Thyroid gland (tissue), 4 donors: Measurements from ENCODE around the gene ICAM5. TPM values are rescaled to one million over a fixed set of nuclear protein-coding genes. Genes with fewer than 3 reads are reported as not detected.
A peak's percentile ranks its signal among the peaks of the same experiment; 100 is the strongest.

Experiments
- DNase-seq, 2 donors: peaks; one replicate each; pipeline ENCODE4 v3.0.0-alpha.2; 2019
- H3K27ac ChIP-seq, 3 donors: fragments of 200-600 bp; sonication (generic); 1 replicate in 2 of 3; 2 replicates in 1 of 3; pipeline ENCODE4 v1.5.1; 2016 to 2019; ENCODE audit warnings: mild to moderate bottlenecking in 1 of 3, moderate library complexity in 1 of 3
- H3K27me3 ChIP-seq: fragments of 200-600 bp; sonication (generic); one replicate; pipeline ENCODE4 v1.5.1; 2019
- H3K36me3 ChIP-seq, 2 donors: fragments of 200-600 bp; sonication (generic); one replicate each; pipeline ENCODE4 v1.5.1; 2016 to 2019
- H3K4me1 ChIP-seq, 2 donors: fragments of 200-600 bp; sonication (generic); one replicate each; pipeline ENCODE4 v1.5.1; 2017 to 2019
- H3K4me3 ChIP-seq, 3 donors: fragments of 200-600 bp; sonication (generic); replicated peaks in 1 of 3; 1 replicate in 2 of 3; 2 replicates in 1 of 3; pipeline ENCODE4 v1.5.1; 2016; ENCODE audit warnings: mild to moderate bottlenecking in 1 of 3
- H3K9me3 ChIP-seq: fragments of 200-600 bp; sonication (generic); one replicate; pipeline ENCODE4 v1.5.1; 2017
- CTCF ChIP-seq, 6 experiments: fragments of 200-600 bp in 3 of 6; fragments of 450-650 bp in 3 of 6; sonication (generic) in 3 of 6; IDR thresholded peaks; one replicate each; pipeline ENCODE4 v1.5.1; 2016 to 2019; ENCODE audit warnings: antibody characterized with exemption in 6 of 6, mild to moderate bottlenecking in 2 of 6, inconsistent platforms in 1 of 6, moderate library complexity in 1 of 6
- POLR2A ChIP-seq, 2 donors: fragments of 450-650 bp; IDR thresholded peaks; one replicate each; pipeline ENCODE4 v1.6.1; 2017; ENCODE audit warnings: antibody characterized with exemption in 2 of 2, mild to moderate bottlenecking in 2 of 2, moderate library complexity in 1 of 2
- WGBS, 2 donors: methylation state at CpG; one replicate each; pipeline ENCODE4 v1.1.5; 2017; 5-methylcytosine and 5-hydroxymethylcytosine counted together
- intact Hi-C: fragments of 100-400 bp; cut with DNase I; formaldehyde crosslinking; loops from one replicate; pipeline ENCODE4 v1.15.1; 2023
- total RNA-seq, 4 donors: library from RNA; depleted of rRNA; stranded (reverse); fragments of >200 nt; gene quantifications; one replicate each; pipeline ENCODE4 v1.2.3, GENCODE V29; 2016

The ICAM5 gene
- total RNA-seq, 4 donors from 2014 or later: 1.0 to 1.6 TPM; not detected in 2

GRCh38 chr19:10251792-10252694 lies 37.7 kb upstream of the ICAM5 start, which contains the start of gene MRPL4:
MRPL4 (plus strand) TSS chr19:10252214; CDS start chr19:10252254, 40 bp downstream.
- intact Hi-C loops: loop anchor here (10.0 kb wide), 2 partner anchors 137 to 317 kb away; partner anchors contain the start of genes EIF3G, OLFM2 and P2RY11
- WGBS, 2 donors: 0 to 1% methylated on average over 19 to 51 of the region's 77 CpGs
- peak within 1 kb of the TSS; percentile 45 to 65 (median 52) for H3K27ac ChIP-seq

GRCh38 chr19:10252707-10253106 lies 37.0 kb upstream of the ICAM5 start:
- TF ChIP-seq CTCF (IDR thresholded peaks at IDR 0.05): no peak
- TF ChIP-seq POLR2A (IDR thresholded peaks at IDR 0.05): no peak
- no peaks in the 10 kb centered on the region for H3K27me3 ChIP-seq
- intact Hi-C loops: loop anchor here (10.0 kb wide), 2 partner anchors 138 to 318 kb away; partner anchors contain the start of genes EIF3G, OLFM2 and P2RY11
- peak overlapping the region; percentile 54 to 85 (median 85) for H3K4me3 ChIP-seq
- no peaks in the 10 kb centered on the region for H3K9me3 ChIP-seq
- peaks cover 0 to 7% of the 10 kb centered on the region in 2 donors for H3K4me1 ChIP-seq
- H3K27ac ChIP-seq: peak overlapping the region in 1 of 3 donors; percentile 45
- DNase-seq: no peak
- WGBS, 2 donors: 29 to 34% methylated on average over 7 to 8 of the region's 8 CpGs
- H3K36me3 ChIP-seq: peaks cover 15 to 17% of the 10 kb centered on the region in 2 donors

More at GRCh38 chr19:10251792-10252694, 37.7 kb upstream of the ICAM5 start, which contains the start of gene MRPL4:
- peaks cover 0 to 7% of the 10 kb centered on the region in 2 donors for H3K4me1 ChIP-seq
- peak; percentile 98 for DNase-seq
- no peaks in the 10 kb centered on the region for H3K27me3 ChIP-seq
- H3K4me3 ChIP-seq: peak within 1 kb of the TSS; percentile 54 to 85 (median 85)
- peaks cover 10% of the 10 kb centered on the region in 2 donors for H3K36me3 ChIP-seq
- H3K9me3 ChIP-seq: no peaks in the 10 kb centered on the region
- TF ChIP-seq CTCF (IDR thresholded peaks at IDR 0.05) (peak in 1 of 6 experiments; percentile 20), POLR2A (IDR thresholded peaks at IDR 0.05) (peak in 1 of 2 donors; percentile 54)

GRCh38 chr19:10254244-10254643 lies 35.5 kb upstream of the ICAM5 start:
- Histone ChIP-seq H3K4me1 (peaks cover 6 to 13% of the 10 kb centered on the region in 2 donors), H3K27me3 (no peaks in the 10 kb centered on the region), H3K4me3 (no peak overlapping the region), H3K9me3 (no peaks in the 10 kb centered on the region), H3K27ac (no peak overlapping the region), H3K36me3 (peaks cover 25 to 27% of the 10 kb centered on the region in 2 donors)
- WGBS, 2 donors: 93 to 95% methylated on average over 3 of the region's 3 CpGs
- no peak for DNase-seq
- TF ChIP-seq POLR2A (IDR thresholded peaks at IDR 0.05) (no peak), CTCF (IDR thresholded peaks at IDR 0.05) (no peak)
- intact Hi-C loops: loop anchor here (10.0 kb wide), 2 partner anchors 139 to 319 kb away; partner anchors contain the start of genes EIF3G, OLFM2 and P2RY11

GRCh38 chr19:10255358-10255757 lies 34.4 kb upstream of the ICAM5 start:
- peaks cover 25 to 27% of the 10 kb centered on the region in 2 donors for H3K36me3 ChIP-seq
- TF ChIP-seq POLR2A (IDR thresholded peaks at IDR 0.05) (no peak), CTCF (IDR thresholded peaks at IDR 0.05) (no peak)
- H3K4me3 ChIP-seq: no peak overlapping the region
- no peak overlapping the region for H3K27ac ChIP-seq
- no peaks in the 10 kb centered on the region for H3K27me3 ChIP-seq
- H3K9me3 ChIP-seq: no peaks in the 10 kb centered on the region
- DNase-seq: no peak
- H3K4me1 ChIP-seq: peaks cover 15 to 22% of the 10 kb centered on the region in 2 donors
- 94 to 100% methylated on average over 2 of the region's 2 CpGs for WGBS, 2 donors
- intact Hi-C loops: loop anchor here (10.0 kb wide), 2 partner anchors 141 to 321 kb away; partner anchors contain the start of genes EIF3G, OLFM2 and P2RY11
